Stimulated activated CD8-positive, alpha-beta memory T cell treated with anti-CD3 and anti-CD28 coated beads, Interleukin-4, amount 100 ng/mL, for 48 hours (primary cell): Measurements from ENCODE around the gene KXD1.
A peak's percentile ranks its signal among the peaks of the same experiment; 100 is the strongest.

Experiments used
- DNase-seq: peaks from one replicate; pipeline ENCODE4 v3.0.0-alpha.2; 2020

KXD1 gene

GRCh38 chr19:18603958-18604819 is 46.5 kb downstream of the KXD1 start:
- no peak for DNase-seq

- no peak for DNase-seq
Measured at GRCh38 chr19:18604820-18605159, 47.1 kb downstream of the KXD1 start.

- DNase-seq, result no peak
Measured at GRCh38 chr19:18605196-18605545, 47.5 kb downstream of the KXD1 start.

GRCh38 chr19:18605546-18606280 is 48.0 kb downstream of the KXD1 start:
- DNase-seq, result no peak

- DNase-seq, result no peak
Measured at GRCh38 chr19:18606281-18607225, 48.9 kb downstream of the KXD1 start, which contains the start of gene CRLF1. TSS of gene CRLF1 (minus strand) at chr19:18606799. CDS start at chr19:18606656, 143 bp downstream.

GRCh38 chr19:18607226-18608101 is 49.8 kb downstream of the KXD1 start:
- DNase-seq, result no peak

- DNase-seq, result no peak
Measured at GRCh38 chr19:18608102-18608804, 50.6 kb downstream of the KXD1 start.

GRCh38 chr19:18608805-18609716 is 51.4 kb downstream of the KXD1 start:
- DNase-seq, result no peak

GRCh38 chr19:18609717-18610051 is 52.0 kb downstream of the KXD1 start:
- DNase-seq, result no peak

GRCh38 chr19:18610245-18610555 is 52.5 kb downstream of the KXD1 start:
- DNase-seq, result no peak

- DNase-seq, result no peak
Measured at GRCh38 chr19:18610556-18611326, 53.1 kb downstream of the KXD1 start.

GRCh38 chr19:18611327-18612050 is 53.8 kb downstream of the KXD1 start:
- no peak for DNase-seq

GRCh38 chr19:18612051-18612771 is 54.5 kb downstream of the KXD1 start:
- DNase-seq, result no peak

- peak; percentile 50 for DNase-seq
Measured at GRCh38 chr19:18612772-18613588, 55.3 kb downstream of the KXD1 start, which contains the start of gene TMEM59L. TSS of gene TMEM59L (plus strand) at chr19:18612870. CDS start at chr19:18612959, 89 bp downstream.

- DNase-seq, result no peak
Measured at GRCh38 chr19:18613589-18614234, 56.0 kb downstream of the KXD1 start.

- no peak for DNase-seq
Measured at GRCh38 chr19:18616023-18616422, 58.4 kb downstream of the KXD1 start.

- DNase-seq, result no peak
Measured at GRCh38 chr19:18617562-18617961, 59.9 kb downstream of the KXD1 start.
